GM23248 (cell line): ENCODE measurements around the gene CLDN5. TPM values are rescaled to one million over a fixed set of nuclear protein-coding genes. Genes with fewer than 3 reads are reported as not detected.

Experiments used
- DNase-seq: peaks from one replicate; pipeline ENCODE4 v3.0.0-alpha.2; 2015
- H2AFZ ChIP-seq: fragments of 200-600 bp; sonication (generic); 2 replicates; pipeline ENCODE4 v1.6.1; 2016; ENCODE audit warnings: antibody characterized with exemption
- H3F3A ChIP-seq: fragments of 200-600 bp; sonication (generic); 2 replicates; pipeline ENCODE4 v1.6.1; 2016; ENCODE audit warnings: mild to moderate bottlenecking, antibody characterized with exemption, mixed run types; ENCODE audit not compliant: insufficient read depth
- H3K27ac ChIP-seq: fragments of 200-600 bp; sonication (generic); 2 replicates; pipeline ENCODE4 v1.5.1; 2016; ENCODE audit warnings: mild to moderate bottlenecking
- H3K27me3 ChIP-seq: fragments of 200-600 bp; sonication (generic); replicated peaks from 2 replicates; pipeline ENCODE4 v1.6.1; 2016; ENCODE audit warnings: mild to moderate bottlenecking; ENCODE audit not compliant: insufficient read depth
- H3K36me3 ChIP-seq: fragments of 200-600 bp; sonication (generic); 2 replicates; pipeline ENCODE4 v1.6.1; 2016; ENCODE audit warnings: low read depth, mild to moderate bottlenecking
- H3K4me1 ChIP-seq: fragments of 200-600 bp; sonication (generic); 2 replicates; pipeline ENCODE4 v1.6.1; 2016; ENCODE audit warnings: mild to moderate bottlenecking; ENCODE audit not compliant: insufficient read depth
- H3K4me2 ChIP-seq: fragments of 200-600 bp; sonication (generic); one replicate; pipeline ENCODE4 v1.6.1; 2016; ENCODE audit warnings: mild to moderate bottlenecking; ENCODE audit not compliant: unreplicated experiment
- H3K4me3 ChIP-seq: fragments of 200-600 bp; sonication (generic); 2 replicates; pipeline ENCODE4 v1.5.1; 2016; ENCODE audit warnings: mild to moderate bottlenecking
- H3K79me2 ChIP-seq: fragments of 200-600 bp; sonication (generic); 2 replicates; pipeline ENCODE4 v1.6.1; 2016; ENCODE audit warnings: mild to moderate bottlenecking; ENCODE audit not compliant: insufficient read depth
- H3K9ac ChIP-seq: fragments of 200-600 bp; sonication (generic); 2 replicates; pipeline ENCODE4 v1.6.1; 2016; ENCODE audit warnings: mild to moderate bottlenecking
- H3K9me2 ChIP-seq: fragments of 200-600 bp; sonication (generic); 2 replicates; pipeline ENCODE4 v1.6.1; 2016; ENCODE audit warnings: mixed run types, mild to moderate bottlenecking, moderate library complexity; ENCODE audit not compliant: insufficient read depth
- H3K9me3 ChIP-seq: fragments of 200-600 bp; sonication (generic); one replicate; pipeline ENCODE4 v1.6.1; 2017; ENCODE audit warnings: low read depth
- H4K20me1 ChIP-seq: fragments of 200-600 bp; sonication (generic); 2 replicates; pipeline ENCODE4 v1.6.0; 2016; ENCODE audit not compliant: insufficient read depth
- EZH2 ChIP-seq: fragments of 200-600 bp; sonication (generic); IDR thresholded peaks from 2 replicates; pipeline ENCODE4 v1.6.1; 2018; ENCODE audit warnings: antibody characterized with exemption, mild to moderate bottlenecking; ENCODE audit not compliant: insufficient read depth, poor library complexity, severe bottlenecking
- EZH2phosphoT487 ChIP-seq: fragments of 200-600 bp; sonication (generic); IDR thresholded peaks from 2 replicates; pipeline ENCODE4 v1.6.1; 2018; ENCODE audit warnings: antibody characterized with exemption, moderate library complexity, mild to moderate bottlenecking, low read depth; ENCODE audit not compliant: insufficient read depth
- WGBS, 2 experiments: methylation state at CpG; one replicate each; pipeline ENCODE4 v1.1.6; 2015 to 2017; ENCODE audit warnings: low lambda C conversion rate in 2 of 2, low coverage in 1 of 2; ENCODE audit errors: missing lambda C conversion rate in 2 of 2; 5-methylcytosine and 5-hydroxymethylcytosine counted together
- in situ Hi-C: fragments of 300-500 bp; cut with MboI; formaldehyde crosslinking; loops from 2 replicates; pipeline ENCODE4 v1.15.0; 2020
- polyA plus RNA-seq: library from polyadenylated mRNA; unstranded; fragments of >200 nt; fragmentation: Nextera tagmentation; extraction: Ambion mirVana; gene quantifications from 2 replicates; pipeline ENCODE4 v1.2.1, GENCODE V29; 2016
- total RNA-seq: library from RNA; depleted of rRNA; stranded (reverse); fragments of >200 nt; shearing (Covaris generic); gene quantifications from 2 replicates; pipeline ENCODE4 v1.2.3, GENCODE V29; 2014

Gene CLDN5
- total and polyA plus RNA-seq, 2 experiments from 2014 or later, result not detected

- Histone ChIP-seq H3K9me2 (no peaks in the 10 kb centered on the region), H3K4me3 (peak within 1 kb of the TSS; percentile 83), H3K4me1 (peaks cover 20% of the 10 kb centered on the region), H4K20me1 (peaks cover 4% of the 10 kb centered on the region; the same call in 1 of the 2 replicates), H3K27ac (peak within 1 kb of the TSS; percentile 96), H3K36me3 (0 out of 2 replicates have a peak, but pooled peaks cover 5% of the 10 kb centered on the region), H3K9ac (peak within 1 kb of the TSS; percentile 93), H2AFZ (peak within 1 kb of the TSS; percentile 90), H3F3A (peaks cover 16% of the 10 kb centered on the region; the same call in 1 of the 2 replicates), H3K27me3 (no peaks in the 10 kb centered on the region), H3K79me2 (peaks cover 61% of the 10 kb centered on the region), H3K9me3 (no peaks in the 10 kb centered on the region), H3K4me2 (peak within 1 kb of the TSS; percentile 99)
- peak; percentile 88 for DNase-seq
- in situ Hi-C loops, result no loop called here
- 1 to 2% methylated on average over 25 to 31 of the region's 42 CpGs for WGBS, 2 experiments
- TF ChIP-seq EZH2phosphoT487, result no peak
Measured at GRCh38 chr22:19478901-19479354, 45.3 kb downstream of the CLDN5 start, which contains the start of gene UFD1. TSS of gene UFD1 (minus strand) at chr22:19479193. CDS start at chr22:19479085, 108 bp downstream.

- no peaks in the 10 kb centered on the region for H3K9me2 ChIP-seq
- H3K9me3 ChIP-seq, result no peaks in the 10 kb centered on the region
- H3F3A ChIP-seq, result peaks cover 10% of the 10 kb centered on the region; the same call in 1 of the 2 replicates
- peak overlapping the region; percentile 99 for H3K4me2 ChIP-seq
- in situ Hi-C loops, result no loop called here
- peaks cover 68% of the 10 kb centered on the region for H3K79me2 ChIP-seq
- H3K9ac ChIP-seq, result peak overlapping the region; percentile 93
- peaks cover 10% of the 10 kb centered on the region; the same call in 1 of the 2 replicates for H3K36me3 ChIP-seq
- no peak for TF ChIP-seq EZH2phosphoT487
- no peak for TF ChIP-seq EZH2
- H2AFZ ChIP-seq, result peak overlapping the region; percentile 90
- H3K4me3 ChIP-seq, result peak overlapping the region; percentile 83
- H3K27ac ChIP-seq, result peak overlapping the region; percentile 96
- peaks cover 15% of the 10 kb centered on the region for H3K4me1 ChIP-seq
- WGBS, 2 experiments, result 1% methylated on average over 24 to 30 of the region's 31 CpGs
- H4K20me1 ChIP-seq, result peaks cover 4% of the 10 kb centered on the region; the same call in 1 of the 2 replicates
- peak; percentile 19 for DNase-seq
- H3K27me3 ChIP-seq, result no peaks in the 10 kb centered on the region
Measured at GRCh38 chr22:19478045-19478900, 45.9 kb downstream of the CLDN5 start.

GRCh38 chr22:19477321-19478044 lies 46.7 kb downstream of the CLDN5 start:
- peak overlapping the region; percentile 83 for H3K4me3 ChIP-seq
- peaks cover 4% of the 10 kb centered on the region; the same call in 1 of the 2 replicates for H4K20me1 ChIP-seq
- peaks cover 76% of the 10 kb centered on the region for H3K79me2 ChIP-seq
- peak overlapping the region; percentile 99 for H3K4me2 ChIP-seq
- peaks cover 8% of the 10 kb centered on the region; the same call in 1 of the 2 replicates for H3F3A ChIP-seq
- in situ Hi-C loops, result no loop called here
- H2AFZ ChIP-seq, result no peak overlapping the region
- no peak for TF ChIP-seq EZH2phosphoT487
- TF ChIP-seq EZH2, result no peak
- no peaks in the 10 kb centered on the region for H3K9me3 ChIP-seq
- 20 to 22% methylated on average over 5 of the region's 5 CpGs for WGBS, 2 experiments
- H3K27ac ChIP-seq, result peak overlapping the region; percentile 96
- H3K4me1 ChIP-seq, result peaks cover 11% of the 10 kb centered on the region; the same call in 1 of the 2 replicates
- H3K27me3 ChIP-seq, result no peaks in the 10 kb centered on the region
- peak; percentile 68 for DNase-seq
- peak overlapping the region; percentile 93 for H3K9ac ChIP-seq
- no peaks in the 10 kb centered on the region for H3K9me2 ChIP-seq
- peaks cover 10% of the 10 kb centered on the region; the same call in 1 of the 2 replicates for H3K36me3 ChIP-seq

DNA sequence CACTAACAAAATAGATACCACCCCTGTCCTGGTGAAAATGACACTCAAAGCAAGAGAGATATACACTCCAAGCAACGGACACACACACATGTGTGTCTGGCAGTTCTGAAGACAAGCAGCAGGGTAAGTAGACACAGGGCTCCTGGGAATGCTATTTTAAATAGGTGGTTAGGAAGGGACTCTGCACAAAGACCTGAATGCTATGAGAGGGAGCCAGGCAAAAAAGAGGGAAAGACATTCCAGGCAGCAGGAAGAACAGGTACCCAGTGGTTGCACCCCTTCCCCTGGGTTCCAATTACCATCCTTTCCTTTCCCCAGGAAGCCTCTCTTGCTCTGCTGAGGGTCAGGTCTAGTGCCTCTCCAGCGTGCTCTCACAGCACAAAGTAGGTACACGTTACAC lies 48.2 kb downstream of the CLDN5 start:
- peaks cover 11% of the 10 kb centered on the region; the same call in 1 of the 2 replicates for H3K4me1 ChIP-seq
- H3K27ac ChIP-seq, result no peak overlapping the region
- H3K4me2 ChIP-seq, result no peak overlapping the region
- peaks cover 4% of the 10 kb centered on the region; the same call in 1 of the 2 replicates for H4K20me1 ChIP-seq
- no peaks in the 10 kb centered on the region for H3K9me2 ChIP-seq
- no peak overlapping the region for H3K4me3 ChIP-seq
- H3K36me3 ChIP-seq, result peaks cover 18% of the 10 kb centered on the region; the same call in 1 of the 2 replicates
- H2AFZ ChIP-seq, result no peak overlapping the region
- no peaks in the 10 kb centered on the region for H3K27me3 ChIP-seq
- 46 to 48% methylated on average over 3 of the region's 3 CpGs for WGBS, 2 experiments
- H3K79me2 ChIP-seq, result peaks cover 84% of the 10 kb centered on the region
- in situ Hi-C loops, result no loop called here
- peaks cover 8% of the 10 kb centered on the region; the same call in 1 of the 2 replicates for H3F3A ChIP-seq
- TF ChIP-seq EZH2 (no peak), EZH2phosphoT487 (no peak)
- H3K9me3 ChIP-seq, result no peaks in the 10 kb centered on the region
- no peak overlapping the region for H3K9ac ChIP-seq
- no peak for DNase-seq
